ENCODE data around the gene G6PD. TPM values are rescaled to one million over a fixed set of nuclear protein-coding genes. Genes with fewer than 3 reads are reported as not detected.
A peak's percentile ranks its signal among the peaks of the same experiment; 100 is the strongest.

G6PD gene
- total and polyA plus RNA-seq, 2 of the 4 experiments (the other 2 are of a cell fraction) = 77.1 to 213 TPM

DNA sequence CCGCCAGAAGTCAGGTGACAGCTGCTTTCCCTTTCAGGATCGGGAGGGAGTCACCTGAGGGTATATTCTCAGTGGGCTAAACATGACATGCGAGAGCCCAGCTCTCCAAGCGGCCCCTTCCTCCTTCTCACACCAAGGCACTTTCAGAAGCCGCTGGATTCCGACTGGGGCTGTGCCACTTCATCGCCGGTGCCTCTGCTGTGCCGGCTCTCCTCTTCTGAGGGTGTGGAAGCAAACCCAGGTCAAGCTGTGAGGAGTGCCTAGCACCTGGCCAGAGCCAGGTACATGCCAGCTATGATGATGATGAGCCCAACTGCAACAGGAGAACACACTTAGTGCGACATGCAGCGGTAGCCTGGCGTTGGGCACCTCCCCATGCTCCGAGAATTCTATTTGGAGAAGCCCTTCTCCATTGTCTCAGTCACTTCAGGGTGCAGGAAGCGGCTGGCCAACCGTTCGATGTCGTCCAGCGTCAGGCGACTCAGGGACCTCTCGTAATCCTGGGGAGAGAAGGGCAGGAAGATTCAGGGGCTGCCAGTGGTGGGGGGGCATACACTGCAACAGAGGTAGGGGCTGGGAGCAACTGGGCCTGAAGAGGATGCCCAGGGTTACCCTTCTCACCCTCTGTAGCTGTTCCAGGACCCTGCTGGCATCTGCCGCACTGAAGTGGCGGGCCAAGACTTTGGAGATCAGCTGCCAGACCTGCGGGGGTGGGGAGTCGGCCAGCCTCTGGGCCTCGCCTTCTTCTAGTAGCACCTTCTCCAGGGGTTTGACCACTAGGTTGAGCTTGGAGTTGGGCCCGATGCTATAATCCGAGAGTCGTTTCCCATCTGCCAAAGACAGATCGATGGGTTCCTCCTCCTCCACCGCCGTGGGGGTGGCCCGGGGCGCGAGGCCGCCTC lies 61.2 kb downstream of the G6PD start:
- no TSS peak for BruUV-seq (replicated peaks)
- Histone ChIP-seq H3K4ac (ENCODE audit: low read depth, low read length) (peak overlapping the region; percentile 40), H3K23ac (ENCODE audit: low read depth, low read length) (peak overlapping the region; percentile 42; the same call in 1 of the 2 replicates), H2BK15ac (ENCODE audit: low read depth, low read length) (no peak overlapping the region), H3K4me1 (ENCODE audit: control insufficient read depth, insufficient read depth, low read length) (peaks cover 4% of the 10 kb centered on the region; the same call in 1 of the 2 replicates), H3K4me2 (ENCODE audit: low read depth, low read length) (peak overlapping the region; percentile 64), H3K9ac (ENCODE audit: low read depth, low read length) (peak overlapping the region; percentile 86), H3K9me1 (ENCODE audit: insufficient read depth, low read length) (peaks cover 8% of the 10 kb centered on the region; the same call in 1 of the 2 replicates), H2AFZ (replicated peaks; ENCODE audit: low read length, poor library complexity) (peak overlapping the region; percentile 69), H3K14ac (replicated peaks; ENCODE audit: low read depth, low read length) (no peak overlapping the region), H2BK20ac (ENCODE audit: low read depth, low read length) (no peak overlapping the region), H3K27me3 (ENCODE audit: control insufficient read depth, insufficient read depth, low read length) (no peaks in the 10 kb centered on the region), H3K79me1 (ENCODE audit: low read depth in 1 of 2, low read length in 2 of 2) (peaks cover 3 to 38% of the 10 kb centered on the region in 2 experiments; a peak in 3 of 4 replicates), H2AK9ac (replicated peaks; ENCODE audit: low read depth, low read length, poor library complexity) (peak overlapping the region; percentile 99), H4K5ac (ENCODE audit: low read depth, low read length) (no peak overlapping the region), H3K27ac (ENCODE audit: insufficient read depth, low read length) (peak overlapping the region; percentile 83; the same call in 1 of the 2 replicates), H4K20me1 (ENCODE audit: insufficient read depth, low read length) (peaks cover 4% of the 10 kb centered on the region; the same call in 1 of the 2 replicates), H3K18ac (ENCODE audit: low read depth, low read length) (no peak overlapping the region), H3K9me3 (ENCODE audit: control insufficient read depth, insufficient read depth, low read length) (no peaks in the 10 kb centered on the region), H4K8ac (ENCODE audit: low read depth in 2 of 2, low read length in 2 of 2) (0 out of 4 replicates have a peak overlapping the region, but pooled peaks of 1 of the 2 experiments have one; percentile 64), H3K4me3 (ENCODE audit: insufficient read depth, low read depth, low read length) (peak overlapping the region; percentile 86), H2BK5ac (ENCODE audit: low read depth, low read length, poor library complexity, severe bottlenecking) (no peak overlapping the region), H3K36me3 (ENCODE audit: control insufficient read depth, insufficient read depth, low read length) (peaks cover 16% of the 10 kb centered on the region; the same call in 1 of the 2 replicates), H2BK120ac (ENCODE audit: low read depth, low read length) (no peak overlapping the region), H3K56ac (ENCODE audit: extremely low read depth, insufficient read depth, low read length) (no peak overlapping the region; the same call in 1 of the 2 replicates), H2AK5ac (ENCODE audit: low read depth, low read length) (peak overlapping the region; percentile 67), H4K91ac (ENCODE audit: insufficient read depth, low read depth, low read length) (peak overlapping the region; percentile 62; the same call in 1 of the 2 replicates)
- 70% methylated on average over 8 of the region's 35 CpGs; no CpG with 5 or more reads in 1 of the 2 experiments for WGBS, 2 experiments (ENCODE audit: extremely low coverage in 2 of 2, insufficient read length in 1 of 2)
- intact Hi-C loops (cut with micrococcal nuclease) (no loop called here), dilution Hi-C loops (cut with HindIII; ENCODE audit: low sequenced_read_pairs, unreplicated experiment) (no loop called here), in situ Hi-C loops (cut with MboI; ENCODE audit: low sequenced_read_pairs) (no loop called here)
- ChIA-PET CTCF (no interaction called here), POLR2A (ENCODE audit: unreplicated experiment) (no interaction called here)
- ATAC-seq (ENCODE audit: low read depth) (no peak), DNase-seq (no peak)
- TF ChIP-seq RCOR1 (IDR thresholded peaks at IDR 0.05; ENCODE audit: insufficient replicate concordance, low read length) (no peak), NFE2L2 (IDR thresholded peaks at IDR 0.05; ENCODE audit: low read depth, low read length) (no peak), MXI1 (IDR thresholded peaks at IDR 0.05; ENCODE audit: borderline replicate concordance, low read depth, low read length) (no peak), POLR2A (IDR thresholded peaks at IDR 0.05; ENCODE audit: low read depth, low read length) (no peak), RAD21 (IDR thresholded peaks at IDR 0.05; ENCODE audit: low read length) (no peak), MAFK (IDR thresholded peaks at IDR 0.05; ENCODE audit: low read depth, low read length) (no peak), RFX5 (IDR thresholded peaks at IDR 0.05; ENCODE audit: low read depth, low read length) (no peak), CEBPB (IDR thresholded peaks at IDR 0.05; ENCODE audit: low read depth, low read length) (no peak), FOS (IDR thresholded peaks at IDR 0.05; ENCODE audit: low read depth, low read length) (no peak), MAZ (IDR thresholded peaks at IDR 0.05; ENCODE audit: borderline replicate concordance, low read depth, low read length) (no peak), BHLHE40 (IDR thresholded peaks at IDR 0.05; ENCODE audit: low read depth, low read length) (no peak)
- TF ChIP-seq, protein P1, sequence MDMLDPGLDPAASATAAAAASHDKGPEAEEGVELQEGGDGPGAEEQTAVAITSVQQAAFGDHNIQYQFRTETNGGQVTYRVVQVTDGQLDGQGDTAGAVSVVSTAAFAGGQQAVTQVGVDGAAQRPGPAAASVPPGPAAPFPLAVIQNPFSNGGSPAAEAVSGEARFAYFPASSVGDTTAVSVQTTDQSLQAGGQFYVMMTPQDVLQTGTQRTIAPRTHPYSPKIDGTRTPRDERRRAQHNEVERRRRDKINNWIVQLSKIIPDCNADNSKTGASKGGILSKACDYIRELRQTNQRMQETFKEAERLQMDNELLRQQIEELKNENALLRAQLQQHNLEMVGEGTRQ (IDR thresholded peaks at IDR 0.05; ENCODE audit: low read depth, low read length) = no peak
- TF ChIP-seq, protein P2, sequence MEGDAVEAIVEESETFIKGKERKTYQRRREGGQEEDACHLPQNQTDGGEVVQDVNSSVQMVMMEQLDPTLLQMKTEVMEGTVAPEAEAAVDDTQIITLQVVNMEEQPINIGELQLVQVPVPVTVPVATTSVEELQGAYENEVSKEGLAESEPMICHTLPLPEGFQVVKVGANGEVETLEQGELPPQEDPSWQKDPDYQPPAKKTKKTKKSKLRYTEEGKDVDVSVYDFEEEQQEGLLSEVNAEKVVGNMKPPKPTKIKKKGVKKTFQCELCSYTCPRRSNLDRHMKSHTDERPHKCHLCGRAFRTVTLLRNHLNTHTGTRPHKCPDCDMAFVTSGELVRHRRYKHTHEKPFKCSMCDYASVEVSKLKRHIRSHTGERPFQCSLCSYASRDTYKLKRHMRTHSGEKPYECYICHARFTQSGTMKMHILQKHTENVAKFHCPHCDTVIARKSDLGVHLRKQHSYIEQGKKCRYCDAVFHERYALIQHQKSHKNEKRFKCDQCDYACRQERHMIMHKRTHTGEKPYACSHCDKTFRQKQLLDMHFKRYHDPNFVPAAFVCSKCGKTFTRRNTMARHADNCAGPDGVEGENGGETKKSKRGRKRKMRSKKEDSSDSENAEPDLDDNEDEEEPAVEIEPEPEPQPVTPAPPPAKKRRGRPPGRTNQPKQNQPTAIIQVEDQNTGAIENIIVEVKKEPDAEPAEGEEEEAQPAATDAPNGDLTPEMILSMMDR (conservative IDR thresholded peaks at IDR 0.05; ENCODE audit: low read depth, low read length) = no peak
- TF ChIP-seq, protein P3, sequence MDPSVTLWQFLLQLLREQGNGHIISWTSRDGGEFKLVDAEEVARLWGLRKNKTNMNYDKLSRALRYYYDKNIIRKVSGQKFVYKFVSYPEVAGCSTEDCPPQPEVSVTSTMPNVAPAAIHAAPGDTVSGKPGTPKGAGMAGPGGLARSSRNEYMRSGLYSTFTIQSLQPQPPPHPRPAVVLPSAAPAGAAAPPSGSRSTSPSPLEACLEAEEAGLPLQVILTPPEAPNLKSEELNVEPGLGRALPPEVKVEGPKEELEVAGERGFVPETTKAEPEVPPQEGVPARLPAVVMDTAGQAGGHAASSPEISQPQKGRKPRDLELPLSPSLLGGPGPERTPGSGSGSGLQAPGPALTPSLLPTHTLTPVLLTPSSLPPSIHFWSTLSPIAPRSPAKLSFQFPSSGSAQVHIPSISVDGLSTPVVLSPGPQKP (IDR thresholded peaks at IDR 0.05; ENCODE audit: borderline replicate concordance, low read depth, low read length) = no peak
